Epithelial cell of esophagus (primary cell): ENCODE measurements around the gene ABHD12.
"Not testable (repeated sequence)": the region's sequence is repeated elsewhere in the genome, so short reads cannot be mapped to it uniquely, and the experiment has no call there.

ENCODE experiments used
- DNase-seq: peaks from one replicate; pipeline ENCODE4 v3.0.0; 2010; ENCODE audit warnings: low read depth
- H3K4me3 ChIP-seq: 2 replicates; pipeline ENCODE4 v1.5.1; 2011; ENCODE audit warnings: mild to moderate bottlenecking, low read length, control low read depth
- TF ChIP-seq, protein P1 (sequence below): IDR thresholded peaks from 2 replicates; pipeline ENCODE4 v1.5.1; 2011; ENCODE audit warnings: low read depth, mild to moderate bottlenecking, low read length, control low read depth, inconsistent platforms; ENCODE audit not compliant: insufficient read depth; ENCODE audit errors: missing control alignments

ABHD12 gene

DNA sequence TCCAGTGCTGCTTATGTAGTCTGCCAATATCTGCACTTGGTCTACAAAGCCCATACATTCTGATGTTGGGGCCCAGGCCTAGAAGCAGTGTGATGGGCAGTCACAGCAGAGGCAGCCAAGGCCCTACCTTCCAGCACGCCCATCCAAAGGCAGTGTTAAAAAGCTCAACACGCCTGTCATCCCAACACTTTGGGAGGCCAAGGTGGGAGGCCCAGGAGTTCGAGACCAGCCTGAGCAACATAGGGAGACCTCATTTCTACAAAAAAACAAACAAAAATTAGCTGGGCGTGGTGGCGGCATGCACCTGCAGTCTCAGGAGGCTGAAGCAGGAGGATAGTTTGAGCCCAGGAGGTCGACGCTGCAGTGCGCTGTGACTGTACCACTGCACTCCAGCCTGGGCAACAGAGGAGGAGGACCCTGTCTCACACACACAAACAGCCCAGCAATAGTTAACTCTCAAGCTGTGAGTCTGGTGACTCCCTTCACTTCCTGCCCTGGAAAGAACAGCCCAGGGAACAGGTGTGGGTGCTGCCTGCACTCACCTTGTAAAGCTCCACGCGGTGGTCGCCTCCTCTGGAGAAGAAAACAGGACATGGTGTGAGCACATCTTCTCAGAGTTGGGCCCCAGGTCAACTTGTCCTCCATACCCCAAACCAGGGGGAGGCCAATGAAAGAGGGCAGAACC is 74.0 kb downstream of the ABHD12 start:
- DNase-seq: no peak
- H3K4me3 ChIP-seq: no peak overlapping the region
- TF ChIP-seq, protein P1, sequence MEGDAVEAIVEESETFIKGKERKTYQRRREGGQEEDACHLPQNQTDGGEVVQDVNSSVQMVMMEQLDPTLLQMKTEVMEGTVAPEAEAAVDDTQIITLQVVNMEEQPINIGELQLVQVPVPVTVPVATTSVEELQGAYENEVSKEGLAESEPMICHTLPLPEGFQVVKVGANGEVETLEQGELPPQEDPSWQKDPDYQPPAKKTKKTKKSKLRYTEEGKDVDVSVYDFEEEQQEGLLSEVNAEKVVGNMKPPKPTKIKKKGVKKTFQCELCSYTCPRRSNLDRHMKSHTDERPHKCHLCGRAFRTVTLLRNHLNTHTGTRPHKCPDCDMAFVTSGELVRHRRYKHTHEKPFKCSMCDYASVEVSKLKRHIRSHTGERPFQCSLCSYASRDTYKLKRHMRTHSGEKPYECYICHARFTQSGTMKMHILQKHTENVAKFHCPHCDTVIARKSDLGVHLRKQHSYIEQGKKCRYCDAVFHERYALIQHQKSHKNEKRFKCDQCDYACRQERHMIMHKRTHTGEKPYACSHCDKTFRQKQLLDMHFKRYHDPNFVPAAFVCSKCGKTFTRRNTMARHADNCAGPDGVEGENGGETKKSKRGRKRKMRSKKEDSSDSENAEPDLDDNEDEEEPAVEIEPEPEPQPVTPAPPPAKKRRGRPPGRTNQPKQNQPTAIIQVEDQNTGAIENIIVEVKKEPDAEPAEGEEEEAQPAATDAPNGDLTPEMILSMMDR: no peak

DNA sequence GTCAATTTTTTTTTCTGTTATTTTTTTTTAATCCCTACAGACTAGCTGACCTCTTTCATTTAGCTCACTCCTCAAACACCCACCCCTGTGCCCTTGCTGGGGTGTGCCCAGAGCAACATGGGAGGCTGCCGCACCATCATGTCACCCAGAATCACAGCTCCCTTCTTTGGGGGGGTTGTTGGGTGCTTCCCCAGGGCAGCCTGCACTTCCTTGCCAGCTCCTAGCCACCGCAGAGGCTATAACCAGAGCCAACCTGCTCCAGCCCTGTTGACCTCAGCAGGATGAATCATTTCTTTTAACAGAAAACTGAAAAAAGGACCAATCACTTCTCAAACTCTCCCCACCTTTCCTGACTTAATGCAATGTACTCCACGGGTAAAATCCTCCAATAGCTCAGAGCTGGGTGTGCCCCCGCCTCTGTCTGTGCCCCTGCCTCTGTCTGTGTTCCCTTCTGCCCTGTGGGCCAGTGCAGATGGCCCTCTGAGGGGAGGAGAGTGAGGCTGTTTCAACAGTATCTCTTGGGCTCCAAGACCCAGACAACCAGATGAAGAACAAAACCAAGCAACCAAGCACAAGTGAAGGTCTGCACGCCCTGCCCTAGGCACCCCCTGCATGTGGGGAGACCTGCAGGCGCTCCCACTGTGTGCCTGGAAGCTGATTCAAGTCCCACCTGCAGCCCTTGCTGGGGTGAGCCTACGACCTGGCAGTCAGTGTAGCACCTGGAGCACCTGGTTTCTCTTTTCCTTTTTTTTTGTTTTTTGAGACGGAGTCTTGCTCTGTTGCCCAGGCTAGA is 75.0 kb downstream of the ABHD12 start:
- no peak overlapping the region for H3K4me3 ChIP-seq
- TF ChIP-seq, protein P1: no peak
- DNase-seq: no peak

DNA sequence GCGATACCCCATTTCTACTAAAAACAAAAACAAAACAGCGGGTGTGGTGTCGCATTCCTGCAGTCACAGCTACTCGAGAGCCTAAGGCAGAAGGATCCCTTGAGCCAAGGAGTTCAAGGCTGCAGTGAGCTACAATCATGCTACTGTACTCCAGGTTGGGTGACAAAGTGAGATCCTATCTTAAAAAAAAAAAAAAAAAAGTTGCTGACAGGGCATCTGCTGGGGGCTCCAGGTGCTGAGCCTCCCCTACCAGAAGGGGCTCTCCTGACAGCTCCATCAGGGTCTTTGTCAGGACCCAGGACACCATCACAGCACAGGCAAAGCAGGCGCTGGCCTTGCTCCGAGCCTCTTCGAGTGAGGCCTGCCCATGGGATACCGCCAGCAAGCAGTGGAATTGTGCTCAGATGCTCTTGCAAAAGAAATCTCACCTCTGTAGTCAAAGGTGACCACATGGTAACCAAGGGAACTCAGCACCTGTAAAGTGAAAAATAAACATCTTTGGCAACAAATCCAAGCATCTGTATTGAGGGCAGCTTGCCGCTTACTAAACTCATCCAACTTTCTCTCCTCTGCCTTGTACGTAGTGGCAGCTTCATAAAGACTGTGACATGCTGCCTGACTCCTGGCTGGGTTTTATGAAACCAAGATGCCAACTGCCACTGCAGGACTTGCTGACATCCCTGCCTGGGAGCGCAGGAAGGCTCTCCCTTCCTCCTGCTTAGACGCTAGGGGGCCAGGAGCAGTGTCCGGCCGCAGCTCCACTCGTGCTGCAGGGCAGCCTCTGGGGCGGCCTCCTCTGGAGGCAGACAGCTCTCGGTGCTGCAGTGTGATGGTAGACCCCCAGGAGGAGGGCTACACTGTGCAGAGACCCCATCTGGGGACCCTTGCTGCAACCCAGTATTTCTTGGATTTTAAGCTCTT is 75.9 kb downstream of the ABHD12 start:
- H3K4me3 ChIP-seq: no peak overlapping the region
- TF ChIP-seq, protein P1: no peak
- DNase-seq: no peak

DNA sequence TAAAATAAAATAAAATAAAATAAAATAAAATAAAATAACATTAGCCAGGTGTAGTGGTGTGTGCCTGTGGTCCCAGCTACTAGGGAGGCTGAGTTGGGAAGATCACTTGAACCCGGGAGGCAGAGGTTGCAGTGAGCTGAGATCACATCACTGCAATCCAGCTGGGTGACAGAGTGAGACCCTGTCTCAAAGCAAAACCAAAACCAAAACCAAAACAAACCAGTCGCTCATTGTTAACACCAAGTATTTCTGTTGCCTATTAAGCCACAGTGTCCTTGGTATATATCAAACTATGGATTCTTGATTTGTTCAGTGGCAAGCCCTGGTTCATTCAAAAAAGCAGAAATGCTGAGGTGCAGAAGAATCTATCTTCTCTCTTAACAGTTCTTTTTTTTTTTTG is 77.0 kb downstream of the ABHD12 start:
- TF ChIP-seq, protein P1: no peak
- no peak for DNase-seq
- H3K4me3 ChIP-seq: no peak overlapping the region

DNA sequence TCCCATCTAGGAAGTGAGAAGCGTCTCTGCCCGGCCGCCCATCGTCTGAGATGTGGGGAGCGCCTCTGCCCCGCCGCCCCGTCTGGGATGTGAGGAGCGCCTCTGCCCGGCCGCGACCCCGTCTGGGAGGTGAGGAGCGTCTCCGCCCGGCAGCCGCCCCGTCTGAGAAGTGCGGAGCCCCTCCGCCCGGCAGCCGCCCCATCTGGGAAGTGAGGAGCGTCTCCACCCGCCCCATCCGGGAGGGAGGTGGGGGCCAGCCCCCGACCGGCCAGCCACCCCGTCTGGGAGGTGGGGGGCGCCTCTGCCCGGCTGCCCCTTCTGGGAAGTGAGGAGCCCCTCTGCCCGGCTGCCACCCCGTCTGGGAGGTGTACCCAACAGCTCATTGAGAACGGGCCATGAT is 77.9 kb downstream of the ABHD12 start:
- DNase-seq, H3K4me3 ChIP-seq: not testable (repeated sequence)

DNA sequence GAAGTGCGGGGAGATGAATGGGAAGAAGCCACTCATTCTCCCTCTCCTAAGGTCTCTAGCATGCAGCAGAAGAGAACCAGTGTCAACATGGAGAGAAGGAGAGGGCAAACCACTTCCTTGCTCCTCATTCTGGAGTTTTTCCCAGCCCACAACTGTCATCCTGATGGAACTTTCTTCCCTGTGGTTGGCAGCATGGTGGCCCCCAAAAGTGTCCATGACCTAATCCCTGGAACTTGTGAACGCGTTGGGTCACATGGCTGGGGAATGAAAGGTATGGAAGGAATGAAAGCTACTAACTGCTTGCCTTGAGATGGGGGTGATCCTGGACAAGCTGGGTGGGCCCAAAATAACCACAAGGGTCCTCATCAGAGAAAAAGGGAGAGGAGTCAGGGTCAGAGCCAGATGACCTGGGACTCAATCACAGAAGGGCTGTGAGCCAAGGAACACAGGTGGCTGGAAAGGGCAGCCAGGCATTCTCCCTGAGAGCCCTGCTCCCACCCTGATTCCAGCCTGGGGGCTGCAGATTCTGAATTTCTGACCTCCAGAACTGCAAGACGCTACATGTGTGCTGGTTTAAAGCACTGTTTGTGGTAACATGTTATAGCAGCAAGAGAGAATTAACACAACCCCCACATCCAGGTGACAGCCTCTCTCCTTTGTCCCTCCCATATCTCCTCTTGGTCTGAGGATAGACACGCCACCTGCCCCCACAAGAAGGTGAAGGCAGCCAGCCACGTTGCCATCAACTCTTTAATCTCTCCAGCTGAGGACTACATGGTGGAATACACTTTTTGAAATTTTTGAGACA is 79.5 kb downstream of the ABHD12 start:
- H3K4me3 ChIP-seq: no peak overlapping the region
- peak; percentile 19 for DNase-seq
- TF ChIP-seq, protein P1: no peak
